Fibroblast of skin of scalp (primary cell): Measurements from ENCODE around the gene AK1.

Experiments used
- DNase-seq: peaks from one replicate; pipeline ENCODE4 v3.0.0-alpha.2; 2013

AK1 gene

DNA sequence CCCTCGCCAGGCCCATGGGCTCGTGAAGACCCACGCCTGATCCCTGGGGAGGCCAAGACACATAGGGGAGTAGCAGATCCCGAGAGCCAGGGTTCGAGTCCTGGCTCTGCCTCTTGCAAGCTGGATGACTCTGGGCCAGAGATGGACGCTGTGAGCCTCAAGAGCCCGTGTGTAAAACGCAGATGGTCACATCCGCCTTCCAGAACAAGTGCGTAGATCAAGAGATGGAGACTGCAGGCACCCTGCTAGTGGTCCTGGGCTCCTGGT, 31.1 kb upstream of the AK1 start:
- DNase-seq = no peak

GRCh38 chr9:127907867-127908659, 30.6 kb upstream of the AK1 start:
- DNase-seq = no peak

DNA sequence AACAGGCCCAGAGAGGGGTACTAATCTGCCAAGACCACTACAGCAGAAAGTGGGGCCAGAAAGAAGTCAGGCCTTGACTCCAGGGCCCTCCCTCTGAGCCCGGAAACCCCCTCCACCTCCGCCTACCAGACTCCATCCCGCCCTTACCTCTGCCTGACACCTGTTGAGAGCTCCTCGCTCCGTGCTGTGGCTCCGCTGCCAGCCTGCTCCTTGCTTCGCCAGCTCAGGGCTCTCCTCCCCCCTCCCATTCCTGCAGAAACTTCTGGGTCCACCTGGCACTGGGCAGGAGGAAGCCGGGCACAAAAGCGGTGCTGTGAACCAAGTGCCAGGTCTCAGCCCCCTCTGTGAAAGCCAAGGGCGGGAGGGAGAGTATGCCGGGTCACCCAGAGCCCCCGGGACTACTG, 28.3 kb upstream of the AK1 start:
- DNase-seq = no peak

- no peak for DNase-seq
Observed at GRCh38 chr9:127905004-127905728, 27.7 kb upstream of the AK1 start.

DNA sequence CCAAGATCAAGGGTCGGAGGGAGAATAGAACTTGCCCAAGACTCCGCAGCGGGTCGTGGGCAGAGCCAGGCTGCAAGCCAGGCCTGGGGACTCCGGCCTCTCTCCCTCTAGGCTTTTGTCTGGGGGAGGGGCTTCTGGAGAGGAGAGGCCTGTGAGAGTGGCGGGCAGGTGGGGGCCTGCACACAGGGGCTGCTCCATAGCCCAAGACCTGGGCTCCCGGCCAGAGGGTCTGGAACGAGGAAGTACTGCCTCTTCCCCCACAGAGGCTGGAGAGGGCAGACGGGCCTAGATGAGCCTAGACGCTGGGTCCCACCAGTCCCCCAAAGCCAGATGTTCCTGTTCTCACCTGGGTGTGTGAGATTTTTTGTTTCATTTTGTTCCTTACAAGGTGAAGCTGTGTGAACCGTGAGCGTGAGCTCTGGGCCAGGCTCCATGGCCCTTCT, 27.1 kb upstream of the AK1 start:
- no peak for DNase-seq

DNA sequence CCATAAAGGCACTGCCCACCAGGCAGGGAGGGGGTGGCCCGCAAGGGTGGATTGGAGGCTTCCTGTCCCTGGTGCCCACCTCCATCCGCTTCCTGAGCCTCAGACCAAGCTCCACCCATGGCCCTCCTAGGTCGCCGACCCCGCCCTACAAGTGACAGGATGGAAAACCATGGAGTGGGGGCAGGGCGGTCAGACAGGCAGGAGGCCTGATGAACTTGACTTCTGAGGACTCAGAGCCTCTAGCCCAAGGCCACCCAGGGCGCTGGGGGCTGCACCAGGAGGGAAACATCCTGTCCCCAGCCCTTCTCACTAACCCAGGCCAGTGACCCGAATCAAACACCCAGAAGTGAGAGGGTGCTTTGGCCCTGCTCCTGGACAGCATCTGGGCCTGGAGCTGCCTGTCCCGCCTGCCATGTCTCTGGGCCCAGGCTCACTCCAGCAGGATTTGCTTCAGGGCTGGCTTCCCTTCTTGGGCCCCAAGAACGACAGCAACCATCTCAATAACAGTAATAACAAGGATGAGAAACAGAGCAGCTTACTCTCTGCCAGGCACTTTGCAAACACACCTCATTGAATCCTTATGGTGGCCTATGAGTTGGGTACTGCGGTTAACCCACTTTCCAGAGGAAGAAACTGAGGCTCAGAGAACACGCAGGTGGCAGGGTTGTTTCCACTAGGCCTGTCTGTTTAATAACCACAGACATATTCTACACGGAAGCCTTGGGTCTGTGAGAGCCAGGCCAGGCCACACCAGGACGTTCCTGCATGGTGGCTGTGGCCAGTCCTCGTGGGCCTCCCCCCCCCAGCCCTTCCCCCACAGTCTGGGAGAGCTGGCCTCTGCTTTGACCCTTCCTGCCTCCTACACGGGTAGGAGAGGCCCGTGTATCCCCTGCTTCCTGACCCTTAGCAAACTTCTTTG, 26.3 kb upstream of the AK1 start:
- DNase-seq = peak; percentile 49

DNA sequence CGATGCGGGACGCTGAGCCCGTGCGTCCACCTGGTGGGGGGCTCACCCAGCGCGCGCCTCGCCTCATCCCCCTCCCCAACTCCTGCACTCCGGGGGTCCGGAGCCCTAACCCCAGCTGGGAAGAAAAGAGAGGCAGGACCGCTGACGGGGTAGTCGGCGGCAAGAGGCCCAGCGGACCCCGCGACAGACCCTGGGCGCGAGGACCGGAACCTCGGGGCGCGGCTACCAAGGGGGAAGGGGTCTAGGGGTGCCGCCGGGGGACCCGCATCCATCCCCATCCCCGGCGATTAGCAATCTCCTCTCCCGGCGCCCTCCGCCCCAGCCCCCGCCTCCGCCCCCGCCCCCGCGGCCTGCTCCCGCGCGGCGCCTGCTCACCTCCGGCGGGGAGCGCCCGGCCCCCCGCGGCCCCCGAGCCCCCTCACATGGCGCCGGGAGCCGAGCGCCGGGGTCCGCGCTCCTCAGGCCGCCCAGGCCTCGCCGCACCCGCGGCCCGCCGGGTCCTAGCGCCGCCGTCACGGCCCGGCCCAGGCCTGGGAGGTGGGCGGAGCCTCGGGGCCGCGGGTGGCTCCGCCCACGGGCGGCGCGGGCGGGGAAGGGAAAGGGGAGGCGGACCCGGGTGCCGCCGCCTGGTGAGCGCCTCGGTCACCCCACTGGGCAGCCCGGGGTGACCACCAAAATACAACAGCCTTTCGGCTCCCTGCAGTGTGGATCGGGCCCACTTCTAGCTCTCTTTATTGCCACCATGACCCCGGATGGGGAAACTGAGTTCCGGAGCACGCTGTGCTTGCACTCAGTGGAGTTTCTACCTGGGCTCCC, 21.9 kb upstream of the AK1 start, which contains the start of gene ST6GALNAC6:
Gene ST6GALNAC6 (minus strand): TSS at position 476 of the 816 bp plus-strand sequence. CDS start 1,622 bp downstream, outside the sequence.
- DNase-seq = peak; percentile 80

DNA sequence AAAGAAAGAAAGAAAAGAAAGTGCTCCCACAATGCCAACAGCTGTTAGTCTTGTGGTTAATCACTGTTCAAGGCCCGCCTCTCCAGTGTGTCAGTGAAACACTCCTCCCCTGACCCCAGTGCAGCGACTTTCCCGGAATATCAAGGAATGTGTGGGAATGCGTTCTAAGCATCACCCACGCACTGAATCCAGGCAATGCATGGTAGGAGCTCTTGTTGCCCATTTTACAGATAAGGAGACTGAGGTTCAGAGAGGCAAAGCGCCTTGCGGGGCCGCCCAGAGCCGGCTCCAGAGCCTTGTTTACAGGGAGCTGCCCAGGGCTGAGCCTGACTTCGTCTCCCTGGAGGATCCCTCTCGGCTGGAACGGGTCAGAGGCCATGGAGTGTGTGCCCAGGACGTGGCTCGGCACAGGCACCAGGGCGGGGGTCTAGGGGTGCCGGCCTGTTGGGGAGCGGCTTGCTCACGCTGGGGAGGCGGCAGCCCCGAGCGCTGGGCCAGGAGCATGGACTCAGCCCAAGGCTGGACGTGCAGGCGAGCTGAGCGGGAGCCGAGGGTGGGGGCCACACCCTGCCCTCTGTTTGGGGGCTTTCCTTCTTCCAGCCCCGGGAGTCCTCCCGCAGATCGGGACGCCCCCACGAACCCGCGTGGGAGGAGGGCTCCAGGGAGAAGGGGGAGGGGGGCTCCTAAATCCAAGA, 21.1 kb upstream of the AK1 start:
- DNase-seq = peak; percentile 87

DNA sequence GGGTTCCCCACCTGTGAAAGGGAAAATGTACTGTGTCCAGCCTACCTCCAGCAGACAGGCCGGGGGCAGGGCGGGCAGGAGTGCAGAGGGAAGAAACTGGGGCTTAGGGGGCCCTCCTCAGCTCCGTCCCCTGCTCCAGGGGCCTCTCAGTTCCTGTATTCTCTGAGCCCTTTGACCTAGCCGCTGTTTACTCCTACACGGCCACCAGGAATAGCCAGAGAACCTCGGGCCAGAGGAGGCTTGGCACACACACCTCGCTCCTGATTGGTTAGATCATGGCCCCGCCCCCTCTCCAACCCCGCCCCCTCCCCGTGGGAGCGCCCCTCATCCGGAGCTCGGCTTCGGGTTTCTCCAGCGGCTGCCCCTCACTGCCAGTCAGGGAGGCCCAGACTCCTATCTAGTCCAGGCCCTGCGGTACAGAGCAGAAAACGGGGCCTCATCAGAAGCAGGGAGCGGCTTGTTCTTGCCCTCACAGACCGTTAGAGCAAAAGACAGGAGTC, 19.8 kb upstream of the AK1 start:
- DNase-seq = peak; percentile 75

GRCh38 chr9:127896395-127897192, 19.1 kb upstream of the AK1 start:
- DNase-seq = no peak

DNA sequence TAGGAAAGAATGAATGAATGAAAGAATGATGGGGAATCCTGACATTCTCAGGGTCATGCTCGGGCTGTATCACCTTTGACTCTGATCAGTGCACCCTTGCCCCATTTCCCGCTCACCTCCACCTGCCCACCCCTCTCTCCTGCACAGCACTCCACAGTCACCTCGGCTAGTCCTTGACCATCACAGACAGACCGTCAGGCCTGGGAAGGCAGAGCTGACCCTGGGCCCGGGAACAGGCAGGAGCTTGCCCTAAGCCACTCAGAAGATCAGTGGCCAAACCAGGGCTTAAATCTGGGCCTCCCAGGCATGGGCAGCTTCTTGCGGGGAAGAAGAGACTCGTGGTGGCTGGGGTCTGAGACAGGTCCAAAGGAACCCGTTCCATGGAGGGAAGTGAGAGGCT, 18.3 kb upstream of the AK1 start:
- no peak for DNase-seq

DNA sequence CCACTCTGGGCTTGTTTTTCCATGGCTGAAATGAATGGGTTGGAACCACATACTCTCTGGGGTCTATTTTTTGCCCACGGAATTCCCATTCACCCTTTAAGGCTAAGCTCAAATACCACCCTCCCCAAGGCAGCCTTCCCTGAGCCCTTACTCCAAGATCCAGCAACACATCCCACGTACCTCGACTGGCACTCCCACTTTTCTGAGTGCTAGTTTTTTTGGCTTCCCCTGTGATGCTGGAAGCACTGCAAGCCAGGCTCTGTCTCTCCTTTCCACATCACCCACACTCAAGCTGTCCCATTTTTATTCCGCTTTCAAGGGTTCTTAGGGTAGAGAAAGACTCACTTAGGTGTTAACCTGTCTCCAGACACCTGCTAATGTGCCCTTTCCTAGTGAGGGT, 15.9 kb upstream of the AK1 start:
- DNase-seq = no peak

GRCh38 chr9:127892831-127893230, 15.4 kb upstream of the AK1 start:
- DNase-seq = no peak

DNA sequence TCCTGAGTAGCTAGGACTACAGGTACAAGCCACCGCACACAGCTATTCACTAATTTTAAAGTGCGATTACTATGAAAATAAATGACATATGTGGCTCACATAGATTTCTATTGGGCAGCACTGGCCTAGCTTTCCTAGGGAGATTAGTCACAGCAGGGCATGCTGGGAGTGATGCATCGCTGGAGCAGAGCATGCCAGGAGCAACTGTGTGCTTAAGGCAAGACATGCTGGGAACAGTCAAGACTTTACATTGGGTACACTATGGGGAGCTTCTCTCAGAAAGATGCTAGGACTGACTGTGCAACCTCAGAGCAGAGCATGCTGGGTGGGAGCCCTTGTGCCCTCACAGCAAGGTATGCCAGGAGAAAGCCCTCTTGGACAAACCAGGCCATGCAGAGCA, 12.6 kb upstream of the AK1 start:
- no peak for DNase-seq

GRCh38 chr9:127887792-127888191, 10.3 kb upstream of the AK1 start:
- DNase-seq = no peak

DNA sequence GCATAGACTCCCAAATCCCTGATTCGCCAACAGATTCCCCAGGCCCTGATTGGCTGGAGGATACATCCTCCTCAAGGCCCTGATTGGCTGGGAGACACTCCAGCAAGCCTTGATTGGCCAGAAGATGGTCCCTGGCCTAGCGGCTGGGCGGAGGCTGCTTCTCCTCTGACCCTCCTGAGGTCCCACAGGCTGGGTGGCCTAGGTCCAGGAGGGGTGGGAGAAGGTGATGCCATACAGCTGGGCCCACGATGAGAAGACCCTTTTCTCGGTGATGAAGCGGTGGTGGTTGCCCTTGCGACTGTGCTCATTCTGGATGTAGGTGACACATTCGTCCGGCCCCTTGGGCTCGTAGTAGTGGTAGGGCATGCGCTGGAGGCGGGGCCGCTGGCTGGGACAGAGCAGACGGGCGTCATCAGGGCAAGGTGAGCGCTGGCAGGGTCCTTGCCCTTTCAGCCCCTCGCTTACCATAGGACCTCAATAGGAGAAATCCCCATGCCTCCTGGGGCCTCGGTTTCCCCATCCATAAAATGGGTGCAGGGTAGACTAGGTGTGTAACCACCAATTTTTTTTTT, 9.0 kb upstream of the AK1 start:
- no peak for DNase-seq

GRCh38 chr9:127885508-127886281, 8.2 kb upstream of the AK1 start:
- no peak for DNase-seq

DNA sequence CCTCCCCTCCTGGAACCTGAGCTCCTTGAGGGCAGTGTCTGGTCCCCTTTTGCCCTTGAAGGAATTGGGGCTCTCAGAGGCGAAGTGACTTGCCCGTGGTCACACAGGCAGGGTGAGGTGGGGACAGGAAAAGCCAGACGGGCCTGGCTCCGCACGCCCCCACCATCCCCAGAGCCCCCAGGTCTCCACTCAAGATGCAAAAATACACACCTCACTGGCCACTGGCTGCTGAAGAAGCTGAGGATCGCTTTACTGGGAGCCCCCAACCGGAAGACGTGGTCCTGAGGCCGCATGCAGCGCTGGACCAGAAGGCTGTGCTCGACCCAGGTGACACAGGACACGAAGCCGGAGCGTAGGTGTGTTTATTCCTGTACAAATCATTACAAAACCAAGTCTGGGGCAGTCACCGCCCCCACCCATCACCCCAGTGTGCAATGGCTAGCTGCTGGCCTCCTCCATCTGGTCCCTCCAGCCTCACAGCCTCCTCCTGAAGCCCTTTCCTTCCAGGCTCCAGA, 7.6 kb upstream of the AK1 start:
- DNase-seq = no peak

DNA sequence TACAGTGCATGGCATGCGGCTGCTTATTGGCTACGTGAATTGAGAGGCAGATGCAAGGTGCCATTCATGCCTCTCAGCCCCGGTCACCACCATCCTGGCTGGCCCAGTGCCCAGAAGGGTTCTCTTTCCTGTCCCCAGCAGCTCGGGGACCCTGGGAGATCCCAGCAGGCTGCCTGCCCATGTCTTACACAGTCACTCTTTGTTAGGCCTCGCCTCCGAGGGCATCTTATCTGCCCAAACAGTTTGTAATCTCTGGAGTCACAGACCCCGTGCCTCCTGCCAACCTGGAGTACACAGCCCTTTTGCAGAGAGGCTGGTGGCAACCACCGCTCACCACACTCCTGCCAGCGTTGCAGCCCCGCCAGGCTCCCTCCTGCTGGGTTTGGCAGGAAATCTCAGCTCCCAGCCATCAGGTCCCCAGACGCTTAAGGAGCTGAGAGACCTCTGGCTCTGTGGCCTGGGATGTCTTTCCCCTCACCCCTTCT, 7.0 kb upstream of the AK1 start:
- DNase-seq = peak; percentile 50
